Spleen (tissue), 7 donors: ENCODE results near the gene SCYL1.

Experiments used
- CTCF ChIP-seq, 11 experiments: fragments of 200-600 bp in 7 of 11; fragments of 450-650 bp in 4 of 11; sonication (generic) in 4 of 11; IDR thresholded peaks in 8 of 11; conservative IDR thresholded peaks in 3 of 11; 1 replicate in 7 of 11; 2 replicates in 4 of 11; pipeline versions ENCODE4 v1.4.0 to v1.8.0; 2016 to 2021; ENCODE audit warnings: antibody characterized with exemption in 11 of 11, inconsistent platforms in 4 of 11, mild to moderate bottlenecking in 1 of 11
- POLR2AphosphoS5 ChIP-seq, 3 donors: sonication (generic); formaldehyde crosslinking; IDR thresholded peaks; one replicate each; pipeline ENCODE4 v1.5.1; 2017; ENCODE audit warnings: antibody characterized with exemption in 3 of 3
- donor health status: DM: no; HTN: no; CAD: no; lungs with moderate emphysema.
- donor health status: DM: no; HTN: no; CAD: no.
- donor health status: DM: no; HTN: no; CAD: no.

GRCh38 chr11:65487467-65488272 lies 37.2 kb upstream of the SCYL1 start:
- TF ChIP-seq POLR2AphosphoS5 (IDR thresholded peaks at IDR 0.05) (peak in 2 of 3 donors; percentile 42 to 67), CTCF (IDR thresholded peaks at IDR 0.05 in 8 of 11, conservative IDR thresholded peaks at IDR 0.05 in 3 of 11) (no peak)
